Measurements from ENCODE around the gene ZSCAN23.

GRCh38 chr6:28401172-28401571, 42.1 kb downstream of the ZSCAN23 start:
- TF ChIP-seq CTCF (IDR thresholded peaks at IDR 0.05), result no peak
- TF ChIP-seq POLR2A (IDR thresholded peaks at IDR 0.05), result no peak

All from body of pancreas (tissue), 4 donors.